Thoracic aorta (tissue), 2 donors: ENCODE data around the gene NKIRAS1. TPM values are rescaled to one million over a fixed set of nuclear protein-coding genes. Genes with fewer than 3 reads are reported as not detected.
"Not testable (repeated sequence)": the region's sequence is repeated elsewhere in the genome, so short reads cannot be mapped to it uniquely, and the experiment has no call there.

ENCODE experiments used
- ATAC-seq: fragments of 150-250 bp; one replicate; pipeline ENCODE4 v1.8.0; 2017; ENCODE audit warnings: low read depth; ENCODE audit not compliant: insufficient number of reproducible peaks, low FRiP score
- DNase-seq: peaks from one replicate; pipeline ENCODE4 v3.0.0-alpha.2; 2020; ENCODE audit warnings: low spot score
- H3K27ac ChIP-seq, 2 donors: fragments of 200-600 bp; sonication (generic); 1 replicate in 1 of 2; 2 replicates in 1 of 2; pipeline ENCODE4 v1.5.1; 2016; ENCODE audit warnings: mild to moderate bottlenecking in 2 of 2, moderate library complexity in 2 of 2
- H3K27me3 ChIP-seq: fragments of 200-600 bp; sonication (generic); replicated peaks from 2 replicates; pipeline ENCODE4 v1.6.0; 2016; ENCODE audit warnings: mild to moderate bottlenecking; ENCODE audit not compliant: insufficient read depth
- H3K36me3 ChIP-seq: fragments of 200-600 bp; sonication (generic); one replicate; pipeline ENCODE4 v1.5.1; 2016
- H3K4me1 ChIP-seq, 2 donors: fragments of 200-600 bp; sonication (generic); 1 replicate in 1 of 2; 2 replicates in 1 of 2; pipeline versions ENCODE4 v1.5.1 to v1.6.0; 2016; ENCODE audit warnings: low read depth in 2 of 2, mild to moderate bottlenecking in 1 of 2; ENCODE audit not compliant: control insufficient read depth in 1 of 2
- H3K4me3 ChIP-seq: fragments of 200-600 bp; sonication (generic); 2 replicates; pipeline ENCODE4 v1.5.1; 2016; ENCODE audit warnings: mild to moderate bottlenecking
- H3K9me3 ChIP-seq: fragments of 200-600 bp; sonication (generic); 2 replicates; pipeline ENCODE4 v1.5.1; 2016
- total RNA-seq, 2 donors: library from RNA; depleted of rRNA; stranded (reverse); fragments of >200 nt; gene quantifications; one replicate each; pipeline versions ENCODE4 v1.1.0 to v1.2.3, GENCODE V29; 2016
- TF ChIP-seq, protein P1 (sequence below): fragments of 200-600 bp; sonication (generic); IDR thresholded peaks from one replicate; pipeline ENCODE4 v1.5.1; 2019; ENCODE audit warnings: antibody characterized with exemption

Gene NKIRAS1
- total RNA-seq, 2 donors from 2014 or later: 15.8 to 21.0 TPM

DNA sequence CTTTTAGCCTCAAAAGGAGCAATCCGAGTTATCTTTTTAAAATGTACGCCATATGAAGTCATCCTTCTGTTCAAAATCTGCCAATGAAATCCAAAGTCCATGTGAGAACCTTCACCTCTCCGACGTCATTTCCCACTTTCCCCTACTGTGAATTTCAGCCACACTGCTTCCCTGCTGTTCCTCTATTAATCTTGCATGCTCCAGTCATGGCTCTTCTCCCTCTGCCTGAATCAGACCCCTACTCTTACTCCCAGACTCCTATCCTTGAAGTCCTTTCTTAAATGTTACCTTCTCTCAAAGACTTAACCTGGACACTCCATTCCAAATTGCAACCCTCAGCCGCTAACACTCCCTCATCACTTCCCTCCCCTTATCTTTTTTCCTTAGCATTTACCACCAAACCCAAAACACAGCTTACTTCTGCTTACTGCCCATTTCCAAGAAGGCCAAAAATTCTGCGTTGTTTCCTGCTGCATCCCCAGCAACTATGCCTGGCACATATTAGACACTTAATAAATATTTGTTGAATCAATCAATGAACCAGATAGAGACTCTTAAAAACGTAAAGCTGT lies 1.2 kb downstream of the NKIRAS1 start:
- DNase-seq (no peak), ATAC-seq (no peak)
- peak overlapping the region; percentile 87 for H3K4me3 ChIP-seq
- H3K9me3 ChIP-seq: no peaks in the 10 kb centered on the region
- H3K27me3 ChIP-seq: no peaks in the 10 kb centered on the region
- no peaks in the 10 kb centered on the region for H3K36me3 ChIP-seq
- peaks cover 25 to 54% of the 10 kb centered on the region in 2 donors for H3K4me1 ChIP-seq
- TF ChIP-seq, protein P1, sequence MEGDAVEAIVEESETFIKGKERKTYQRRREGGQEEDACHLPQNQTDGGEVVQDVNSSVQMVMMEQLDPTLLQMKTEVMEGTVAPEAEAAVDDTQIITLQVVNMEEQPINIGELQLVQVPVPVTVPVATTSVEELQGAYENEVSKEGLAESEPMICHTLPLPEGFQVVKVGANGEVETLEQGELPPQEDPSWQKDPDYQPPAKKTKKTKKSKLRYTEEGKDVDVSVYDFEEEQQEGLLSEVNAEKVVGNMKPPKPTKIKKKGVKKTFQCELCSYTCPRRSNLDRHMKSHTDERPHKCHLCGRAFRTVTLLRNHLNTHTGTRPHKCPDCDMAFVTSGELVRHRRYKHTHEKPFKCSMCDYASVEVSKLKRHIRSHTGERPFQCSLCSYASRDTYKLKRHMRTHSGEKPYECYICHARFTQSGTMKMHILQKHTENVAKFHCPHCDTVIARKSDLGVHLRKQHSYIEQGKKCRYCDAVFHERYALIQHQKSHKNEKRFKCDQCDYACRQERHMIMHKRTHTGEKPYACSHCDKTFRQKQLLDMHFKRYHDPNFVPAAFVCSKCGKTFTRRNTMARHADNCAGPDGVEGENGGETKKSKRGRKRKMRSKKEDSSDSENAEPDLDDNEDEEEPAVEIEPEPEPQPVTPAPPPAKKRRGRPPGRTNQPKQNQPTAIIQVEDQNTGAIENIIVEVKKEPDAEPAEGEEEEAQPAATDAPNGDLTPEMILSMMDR: no peak
- peak overlapping the region; percentile 77 to 93 for H3K27ac ChIP-seq

DNA sequence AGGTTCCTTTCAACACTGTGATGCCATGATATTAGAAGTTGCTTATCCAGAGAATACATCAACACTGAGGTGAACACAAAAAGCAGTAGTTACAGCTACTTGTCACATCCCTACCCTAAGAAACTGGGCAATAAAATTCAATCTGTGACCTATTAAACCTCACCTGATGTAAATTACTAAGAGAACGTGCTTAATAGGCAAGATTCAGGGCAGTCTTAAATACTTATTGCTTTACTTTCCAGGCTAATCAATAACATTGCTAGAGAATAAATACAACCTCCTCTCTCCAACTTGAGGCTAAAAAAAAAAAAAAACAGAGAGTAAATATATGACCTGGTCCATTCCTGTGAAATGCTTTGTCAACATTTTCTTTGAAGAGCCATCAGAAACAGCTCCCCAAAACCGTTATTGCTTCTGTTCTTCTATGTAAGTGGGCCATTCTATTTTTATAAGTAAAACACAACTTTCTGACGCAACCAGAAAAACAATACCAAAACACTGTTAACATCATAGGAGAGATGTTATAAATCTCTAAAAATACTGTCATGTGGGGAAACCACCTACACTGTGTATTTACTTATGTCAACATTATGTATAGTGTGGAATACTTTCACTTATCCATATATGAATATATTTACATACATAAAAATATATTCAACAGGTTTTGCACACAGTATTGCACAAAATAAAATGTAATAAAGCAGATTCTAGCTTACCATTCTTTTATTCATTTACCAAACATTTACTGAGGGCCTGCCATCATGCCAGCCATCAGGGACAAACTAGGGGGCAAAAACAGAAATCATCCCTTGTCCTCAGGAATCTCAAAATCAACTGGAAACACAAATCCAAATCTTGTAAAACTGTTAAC lies 2.7 kb downstream of the NKIRAS1 start:
- ATAC-seq (no peak), DNase-seq (no peak)
- Histone ChIP-seq H3K27ac (no peak overlapping the region), H3K9me3 (no peaks in the 10 kb centered on the region), H3K4me1 (peaks cover 21 to 39% of the 10 kb centered on the region in 2 donors), H3K4me3 (no peak overlapping the region), H3K36me3 (no peaks in the 10 kb centered on the region), H3K27me3 (no peaks in the 10 kb centered on the region)
- TF ChIP-seq, protein P1: no peak

DNA sequence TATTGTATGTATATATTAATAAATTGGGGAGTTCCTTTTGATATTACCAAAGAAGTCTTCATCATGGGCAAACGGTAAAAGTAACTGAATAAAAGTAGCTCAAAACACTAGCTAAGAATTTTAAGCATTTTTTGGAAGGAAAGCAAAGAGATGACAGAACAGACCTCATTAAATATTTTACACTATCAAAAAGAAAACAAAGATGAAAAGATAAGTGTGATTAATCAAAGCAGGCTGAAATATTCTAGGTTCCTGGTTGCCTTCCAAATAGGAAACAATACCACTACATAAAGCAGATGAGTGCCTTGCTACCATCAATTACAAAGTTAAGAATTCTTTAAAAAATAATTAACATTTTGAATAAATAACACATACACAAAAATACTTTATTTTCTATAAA lies 3.6 kb downstream of the NKIRAS1 start:
- TF ChIP-seq, protein P1: no peak
- Histone ChIP-seq H3K9me3 (no peaks in the 10 kb centered on the region), H3K27me3 (no peaks in the 10 kb centered on the region), H3K4me3 (no peak overlapping the region), H3K27ac (no peak overlapping the region), H3K4me1 (peaks cover 14 to 30% of the 10 kb centered on the region in 2 donors), H3K36me3 (no peaks in the 10 kb centered on the region)
- no peak for DNase-seq
- no peak for ATAC-seq

DNA sequence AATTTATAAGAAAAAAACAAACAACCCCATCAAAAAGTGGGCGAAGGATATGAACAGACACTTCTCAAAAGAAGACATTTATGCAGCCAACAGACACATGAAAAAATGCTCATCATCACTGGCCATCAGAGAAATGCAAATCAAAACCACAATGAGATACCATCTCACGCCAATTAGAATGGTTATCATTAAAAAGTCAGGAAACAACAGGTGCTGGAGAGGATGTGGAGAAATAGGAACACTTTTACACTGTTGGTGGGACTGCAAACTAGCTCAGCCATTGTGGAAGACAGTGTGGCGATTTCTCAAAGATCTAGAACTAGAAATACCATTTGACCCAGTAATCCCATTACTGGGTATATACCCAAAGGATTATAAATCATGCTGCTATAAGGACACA lies 4.5 kb downstream of the NKIRAS1 start:
- H3K27ac ChIP-seq, ATAC-seq: not testable (repeated sequence)

DNA sequence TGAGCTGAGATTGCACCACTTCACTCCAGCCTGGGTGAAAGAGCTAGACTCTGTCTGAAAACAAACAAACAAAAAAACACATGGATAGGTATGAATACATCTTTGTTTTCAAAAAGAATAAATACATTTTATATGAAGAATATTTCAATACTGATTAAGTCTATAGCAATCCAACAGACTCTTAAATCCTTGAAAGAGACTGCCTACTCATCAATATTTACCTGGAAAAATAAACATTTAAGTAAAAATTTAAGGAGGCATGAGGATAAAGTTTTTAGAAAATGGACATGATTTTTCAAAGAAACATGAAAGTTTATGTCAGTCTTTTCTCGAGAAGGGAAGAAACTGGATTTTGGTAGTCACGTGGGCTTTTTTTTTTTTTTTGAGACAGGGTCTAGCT lies 5.4 kb downstream of the NKIRAS1 start:
- Histone ChIP-seq H3K27me3 (no peaks in the 10 kb centered on the region), H3K9me3 (no peaks in the 10 kb centered on the region), H3K4me3 (no peak overlapping the region), H3K4me1 (peaks cover 14 to 24% of the 10 kb centered on the region in 2 donors), H3K36me3 (peaks cover 7% of the 10 kb centered on the region), H3K27ac (no peak overlapping the region)
- no peak for ATAC-seq
- TF ChIP-seq, protein P1: no peak
- no peak for DNase-seq

More for the DNA sequence above, 4.5 kb downstream of the NKIRAS1 start:
- H3K9me3 ChIP-seq, H3K27me3 ChIP-seq, DNase-seq, H3K36me3 ChIP-seq, H3K4me3 ChIP-seq: not testable (repeated sequence)
- H3K4me1 ChIP-seq: peaks cover 14 to 24% of the 10 kb centered on the region in 2 donors
